Measurements from ENCODE around the gene SLC25A31.
A peak's percentile ranks its signal among the peaks of the same experiment; 100 is the strongest.

Gene SLC25A31

DNA sequence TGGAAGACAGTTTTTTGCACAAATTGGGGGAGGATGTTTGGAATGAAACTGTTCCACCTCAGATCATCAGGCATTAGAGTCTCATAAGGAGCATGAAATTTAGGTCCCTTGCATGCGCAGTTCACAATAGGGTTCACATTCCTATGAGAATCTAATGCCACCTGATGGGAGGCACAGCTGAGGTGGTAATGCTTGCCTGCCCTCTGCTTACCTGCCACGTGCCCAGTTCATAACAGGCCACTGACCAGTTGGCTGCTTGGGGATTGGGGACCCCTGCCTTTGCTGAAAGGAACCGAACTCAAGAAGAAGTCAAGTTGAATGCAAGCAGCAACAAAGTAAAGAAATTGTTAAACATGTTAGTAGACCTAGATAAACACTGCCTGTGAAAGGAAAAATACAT is 47.3 kb downstream of the SLC25A31 start:
- DNase-seq (ENCODE audit: low read depth) = no peak

DNA sequence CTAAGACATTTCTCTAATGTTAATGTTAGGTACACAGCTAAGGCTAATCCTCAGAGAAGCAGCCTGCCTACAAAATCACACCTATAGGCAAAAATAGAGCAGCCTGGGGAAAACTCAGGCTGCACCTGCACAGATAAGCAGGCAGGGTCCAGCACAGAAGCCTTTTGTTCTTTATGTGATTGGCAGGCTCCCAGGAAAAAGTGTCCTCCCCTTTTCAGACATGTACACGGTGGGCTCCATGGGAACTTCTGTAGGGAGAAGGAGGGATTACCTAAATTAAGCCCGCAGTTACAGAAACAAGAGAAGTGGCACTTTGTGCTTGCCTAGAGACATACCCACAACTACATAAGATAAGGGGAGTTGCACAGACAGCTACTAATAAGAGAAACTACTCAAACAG is 47.9 kb downstream of the SLC25A31 start:
- no peak for DNase-seq (ENCODE audit: low read depth)

DNA sequence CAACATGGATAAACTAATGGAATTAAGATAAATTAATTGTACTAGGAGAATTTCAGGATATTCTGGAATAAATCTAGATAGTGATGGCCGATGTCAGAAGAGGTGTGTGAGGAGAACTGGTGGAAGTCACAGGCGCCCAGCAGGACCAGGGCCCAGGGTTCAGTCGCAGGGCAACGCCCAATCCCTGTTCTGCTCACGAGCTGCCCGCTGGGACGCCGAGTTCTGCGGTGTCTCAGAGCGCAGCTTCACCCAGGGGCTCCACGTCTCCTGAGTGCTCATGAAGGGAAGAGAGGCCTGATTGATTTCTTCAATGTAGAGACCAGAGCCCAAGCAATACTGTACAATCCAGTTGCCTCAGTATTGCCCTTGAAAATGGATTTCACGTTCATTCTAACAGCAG is 50.4 kb downstream of the SLC25A31 start:
- DNase-seq (ENCODE audit: low read depth) = no peak

DNA sequence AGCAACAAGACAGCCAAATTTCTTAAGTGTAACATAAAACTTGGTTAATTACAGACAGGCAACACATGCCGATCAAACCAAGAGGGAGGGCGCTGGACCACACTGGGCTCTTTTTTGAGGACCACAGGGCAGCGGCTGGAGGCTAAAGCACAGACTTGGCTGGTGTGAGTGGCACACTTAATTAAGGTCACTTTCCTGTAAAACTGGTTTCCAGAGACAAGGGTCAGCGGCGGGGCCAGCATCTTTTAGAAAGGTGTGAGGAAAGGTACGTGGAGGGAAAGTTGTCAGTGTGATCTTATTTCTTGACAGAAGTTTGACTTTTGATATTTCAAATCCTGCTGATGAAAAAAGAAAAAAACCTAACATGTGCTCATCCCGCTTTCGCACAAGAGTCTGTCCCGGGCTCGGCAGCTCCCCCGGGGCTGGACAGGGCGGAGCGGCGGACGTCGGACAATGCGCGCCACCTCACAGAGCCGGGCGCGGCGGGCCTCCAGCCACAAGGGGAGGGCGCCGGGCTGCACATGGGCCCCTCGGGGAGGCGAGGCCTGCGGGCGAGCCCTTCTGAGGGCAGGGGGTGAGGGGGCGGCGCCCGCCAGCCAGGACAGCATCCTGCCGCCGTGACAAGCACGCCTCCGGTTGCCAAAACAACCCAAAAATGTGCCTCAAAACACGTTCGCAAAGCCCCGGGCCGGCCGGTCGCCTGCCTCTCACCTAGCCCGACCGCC is 51.3 kb downstream of the SLC25A31 start:
- peak; percentile 13 for DNase-seq (ENCODE audit: low read depth)

DNA sequence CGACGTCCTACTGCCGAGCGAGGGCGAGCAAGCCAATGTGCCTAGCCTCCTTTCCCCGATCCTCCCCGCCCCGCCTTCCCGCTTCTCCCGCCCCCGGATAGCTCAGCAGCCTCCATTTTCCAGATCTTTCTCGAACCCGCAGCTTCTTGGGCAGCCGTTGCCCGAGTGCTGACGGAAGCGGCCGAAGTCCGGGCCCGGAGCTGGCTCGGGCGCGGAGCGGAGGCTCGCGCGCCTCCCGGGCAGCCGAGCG is 51.8 kb downstream of the SLC25A31 start:
- peak; percentile 64 for DNase-seq (ENCODE audit: low read depth)

DNA sequence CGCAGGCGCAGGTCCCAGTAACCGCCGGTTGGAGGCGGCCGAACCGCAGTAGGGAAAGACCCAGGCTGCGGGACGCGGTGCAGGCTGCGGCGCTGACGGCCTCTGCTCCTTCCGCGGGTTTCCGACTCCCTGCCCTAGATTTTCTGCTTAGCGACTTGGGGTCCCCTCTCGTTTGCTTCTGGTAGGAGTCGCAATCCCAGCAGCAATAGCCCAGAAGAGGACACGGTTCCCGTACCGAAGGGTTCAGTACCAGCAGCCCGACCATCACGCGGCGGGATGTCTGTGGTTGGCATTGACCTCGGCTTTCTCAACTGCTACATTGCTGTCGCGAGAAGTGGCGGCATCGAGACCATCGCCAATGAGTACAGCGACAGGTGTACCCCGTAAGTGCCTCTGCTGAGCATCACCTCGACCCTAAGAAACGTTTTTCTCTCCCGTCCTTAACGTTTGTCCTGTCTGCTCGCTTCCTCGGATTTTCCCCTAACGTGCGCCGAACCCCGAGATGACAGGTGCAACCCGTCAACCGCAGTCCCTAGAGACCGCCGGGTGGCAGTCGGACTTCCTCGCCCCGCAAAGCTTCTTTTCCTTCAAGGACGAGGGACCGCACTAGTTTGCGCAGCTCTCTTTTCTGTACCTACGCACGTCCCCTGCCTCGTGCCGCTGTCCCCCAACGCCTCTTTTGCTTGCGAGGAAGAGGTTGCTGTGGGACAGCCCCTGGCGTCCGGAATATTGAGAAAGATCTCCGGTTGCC is 52.2 kb downstream of the SLC25A31 start, which contains the start of gene HSPA4L:
HSPA4L (plus strand) TSS at position 48 of the 751 bp plus-strand sequence; CDS start at position 277, 229 bp downstream.
- DNase-seq (ENCODE audit: low read depth) = peak; percentile 2

DNA sequence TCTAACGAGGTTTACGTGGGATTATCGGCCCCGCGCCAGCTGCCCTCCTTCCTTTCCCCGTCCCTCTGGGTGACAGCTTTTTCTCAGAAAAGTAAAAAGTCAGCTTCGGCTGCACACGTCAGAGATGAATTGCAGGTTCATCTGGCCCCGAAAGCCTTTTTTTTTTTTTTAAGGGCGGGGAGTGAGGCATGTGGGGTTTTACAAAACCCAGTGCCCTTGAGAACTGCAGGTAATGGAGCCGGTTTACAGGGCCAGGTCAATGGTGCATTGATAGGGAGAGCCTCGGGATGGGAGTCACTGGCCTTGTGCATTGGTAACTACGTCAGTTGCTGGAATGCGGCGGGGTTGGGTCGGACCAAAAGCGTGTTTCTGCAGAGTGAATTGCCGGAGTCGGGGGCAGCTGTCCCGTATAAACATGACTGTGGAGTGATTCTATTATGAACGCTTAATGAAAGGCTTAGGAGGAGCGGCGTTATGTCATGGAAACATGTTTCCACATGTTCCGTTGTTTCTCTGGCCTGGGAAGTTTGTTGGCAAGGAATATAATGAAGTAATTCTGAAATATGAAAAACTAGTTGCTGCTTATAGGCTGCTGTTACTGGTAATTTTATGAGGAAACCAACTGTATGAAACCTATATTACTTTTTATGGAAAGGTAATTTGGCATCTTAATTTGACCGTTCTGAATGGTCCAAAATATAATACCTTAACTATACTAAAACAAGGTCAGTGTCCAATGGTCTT is 53.0 kb downstream of the SLC25A31 start:
- DNase-seq (ENCODE audit: low read depth) = peak; percentile 9

DNA sequence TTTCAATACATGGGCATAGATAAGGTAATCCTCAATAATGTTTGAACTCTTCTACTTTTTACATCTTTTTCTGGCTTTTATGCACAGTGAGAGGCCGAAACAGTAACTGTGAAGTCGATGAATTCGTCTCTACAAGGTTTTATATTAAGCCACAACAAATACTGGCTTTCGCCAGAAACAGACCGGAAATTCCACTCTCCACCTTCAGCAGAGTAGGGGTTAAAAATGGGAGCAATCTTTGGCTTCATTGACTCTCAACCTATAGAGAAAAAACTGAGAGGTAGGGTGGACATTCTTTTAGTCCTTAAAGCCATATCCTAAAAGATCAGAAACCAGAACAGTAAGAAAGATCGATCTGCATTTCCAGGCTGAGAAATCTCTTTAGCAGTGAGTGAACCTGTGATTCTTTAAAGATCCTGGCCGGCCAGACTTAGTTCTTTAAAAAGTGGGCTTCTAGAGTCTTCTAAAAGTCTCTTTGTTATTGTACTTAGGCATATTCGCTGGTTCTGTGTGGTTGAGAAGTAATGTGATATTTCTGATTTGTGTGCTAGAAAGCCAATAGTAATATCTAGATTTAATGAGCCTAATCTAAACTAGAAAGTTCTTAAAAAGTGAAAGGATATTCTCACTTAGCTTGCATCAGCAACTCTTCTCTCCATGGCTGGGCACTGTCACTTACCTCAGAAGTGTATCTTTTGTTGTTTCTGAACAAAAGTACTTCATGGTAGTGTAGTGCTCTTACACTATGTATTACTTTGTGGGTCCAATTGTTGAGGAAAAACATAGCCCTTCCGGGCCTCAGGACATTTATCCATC is 54.0 kb downstream of the SLC25A31 start:
- DNase-seq (ENCODE audit: low read depth) = no peak

DNA sequence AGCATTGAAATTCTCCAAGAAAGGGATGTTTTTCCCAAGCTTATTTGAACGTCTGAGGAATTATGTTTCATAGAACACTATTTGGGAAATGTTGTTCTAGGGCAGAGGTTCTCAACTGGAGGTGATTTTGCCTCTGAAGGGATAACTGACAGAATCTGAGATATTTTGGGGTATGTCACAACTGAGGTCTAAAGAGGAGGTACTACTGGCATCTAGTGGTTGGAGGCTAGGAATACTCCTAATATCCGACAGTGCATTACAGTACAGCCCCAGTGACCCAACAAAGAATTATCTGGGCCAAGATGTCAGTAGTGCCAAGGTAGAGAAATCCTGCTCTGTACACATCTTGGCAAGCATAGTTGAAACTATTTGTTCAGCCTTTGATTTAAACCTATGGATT is 58.3 kb downstream of the SLC25A31 start:
- no peak for DNase-seq (ENCODE audit: low read depth)

DNA sequence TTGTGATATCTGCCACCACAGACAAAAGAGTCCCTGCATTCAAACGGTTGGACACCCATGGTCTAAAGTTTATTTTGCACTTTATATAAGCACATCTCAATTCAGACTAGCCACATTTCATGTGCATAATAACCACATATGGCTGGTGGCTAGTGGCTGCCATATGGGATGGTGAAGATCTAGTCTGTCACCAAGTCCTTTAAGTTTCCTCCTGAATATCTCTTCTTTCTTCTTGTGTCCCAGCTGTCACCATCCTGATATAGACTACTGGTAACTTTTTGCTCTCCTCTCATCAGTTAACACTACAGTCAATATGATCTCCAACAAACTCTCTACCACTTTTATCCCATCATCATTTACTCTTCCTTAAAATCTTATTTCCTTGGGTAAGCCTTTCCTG is 61.2 kb downstream of the SLC25A31 start:
- DNase-seq (ENCODE audit: low read depth) = no peak

DNA sequence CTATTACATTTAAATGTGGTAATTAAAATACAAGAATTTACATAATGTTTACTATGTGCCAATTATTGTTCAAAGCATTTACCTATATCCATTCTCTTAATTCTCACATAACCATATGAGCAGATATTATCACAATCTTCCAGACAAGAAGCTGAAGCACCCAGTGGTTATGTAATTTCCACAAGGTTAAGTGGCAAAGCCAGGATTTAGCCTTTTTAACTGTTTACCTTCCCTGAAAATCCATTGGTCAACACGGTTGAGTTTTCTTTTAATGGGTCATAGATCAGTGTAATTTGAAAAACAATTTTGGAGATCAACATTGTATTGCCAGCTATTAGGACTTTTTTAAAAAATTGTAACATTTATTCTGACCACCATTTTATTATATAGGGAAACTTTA is 63.3 kb downstream of the SLC25A31 start:
- no peak for DNase-seq (ENCODE audit: low read depth)

DNA sequence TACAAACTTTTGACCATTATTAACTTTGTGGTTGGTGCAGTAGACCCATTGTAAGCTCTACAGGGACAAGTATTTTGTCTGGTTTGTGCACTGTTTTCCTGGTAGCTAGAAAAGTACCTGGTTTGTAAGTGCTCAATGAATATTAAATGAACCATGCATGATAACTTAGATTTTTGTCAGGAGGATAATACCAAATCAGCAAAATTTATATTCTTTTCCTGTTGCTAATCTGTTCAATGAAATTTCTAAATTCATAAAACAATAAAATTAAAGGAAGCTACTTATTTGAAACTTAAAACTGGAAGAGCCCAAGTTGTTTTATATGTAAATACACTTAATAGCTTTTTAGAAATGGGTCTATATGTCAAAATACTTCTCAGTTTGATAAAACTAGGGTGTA is 69.5 kb downstream of the SLC25A31 start:
- DNase-seq (ENCODE audit: low read depth) = no peak

DNA sequence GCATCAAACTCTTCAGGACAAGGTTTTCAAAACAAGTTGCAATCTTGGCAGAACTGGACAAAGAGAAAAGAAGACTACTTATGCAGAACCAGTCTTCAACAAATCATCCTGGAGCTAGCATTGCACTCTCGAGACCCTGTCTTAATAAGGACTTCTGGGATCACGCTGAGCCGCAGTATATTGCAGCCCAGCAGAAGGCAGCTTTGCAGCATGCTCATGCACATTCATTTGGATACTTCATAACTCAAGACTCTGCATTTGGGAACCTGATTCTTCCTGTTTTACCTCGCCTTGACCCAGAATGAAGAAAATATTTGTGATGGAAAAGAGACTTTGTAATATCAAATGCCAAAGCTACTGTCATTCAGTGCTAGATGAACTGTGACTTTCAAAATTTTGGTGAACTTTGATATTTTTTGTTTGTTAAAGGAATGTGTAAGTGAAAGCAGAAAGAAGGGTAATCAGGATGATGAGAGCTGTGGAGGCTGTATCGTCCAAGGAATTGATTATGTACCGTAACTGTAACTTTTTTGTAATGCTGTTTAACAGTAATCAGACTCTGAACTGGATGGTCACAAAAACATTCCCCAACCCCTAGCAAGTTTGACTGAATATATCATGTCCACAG is 79.1 kb downstream of the SLC25A31 start:
- no peak for DNase-seq (ENCODE audit: low read depth)

DNA sequence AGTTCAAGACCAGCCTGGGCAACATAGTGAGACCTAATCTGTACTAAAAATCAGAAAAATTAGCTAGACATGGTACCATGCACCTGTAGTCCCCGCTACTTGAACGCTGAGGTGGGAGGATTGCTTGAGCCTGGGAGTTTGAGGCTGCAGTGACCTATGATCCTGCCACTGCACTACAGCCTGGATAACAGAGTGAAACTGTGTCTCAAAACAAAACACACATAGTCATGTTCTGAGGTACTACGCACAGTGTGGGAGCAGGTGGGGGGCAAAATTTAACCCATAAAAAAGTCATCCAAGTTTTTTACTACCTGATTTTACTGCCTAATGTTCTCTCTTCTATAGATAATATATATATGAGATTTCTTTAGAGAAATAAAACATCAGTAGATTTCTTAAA is 80.4 kb downstream of the SLC25A31 start:
- no peak for DNase-seq (ENCODE audit: low read depth)

DNA sequence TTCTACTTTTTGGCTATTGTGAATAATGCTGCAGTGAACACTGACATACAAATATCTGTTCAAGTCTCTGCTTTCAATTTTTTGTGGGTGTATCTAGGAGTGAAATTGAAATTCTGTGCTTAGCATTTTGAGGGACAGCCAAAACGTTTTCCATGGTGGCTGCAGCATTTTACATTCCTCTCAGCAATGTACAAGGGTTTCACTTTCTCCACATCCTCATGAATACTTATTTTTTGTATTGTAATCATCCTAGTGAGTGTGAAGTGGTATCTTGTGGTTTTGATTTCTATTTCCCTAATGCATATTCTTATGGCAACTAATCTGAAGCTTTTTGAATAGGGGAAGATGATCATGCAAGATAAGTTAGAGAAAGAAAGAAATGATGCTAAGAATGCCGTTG is 92.2 kb downstream of the SLC25A31 start:
- no peak for DNase-seq (ENCODE audit: low read depth)

All from GM04504 (cell line).